Tibial nerve (tissue), 4 donors: ENCODE data around the gene HECTD1. TPM values are rescaled to one million over a fixed set of nuclear protein-coding genes. Genes with fewer than 3 reads are reported as not detected.

Source experiments
- DNase-seq, 2 donors: peaks; one replicate each; pipeline ENCODE4 v3.0.0-alpha.2; 2019; ENCODE audit warnings: low spot score in 2 of 2
- H3K27ac ChIP-seq, 4 donors: fragments of 200-600 bp; sonication (generic) in 3 of 4; one replicate each; pipeline ENCODE4 v1.5.1; 2017 to 2019; ENCODE audit warnings: mild to moderate bottlenecking in 1 of 4
- H3K27me3 ChIP-seq, 2 donors: fragments of 200-600 bp; sonication (generic) in 1 of 2; one replicate each; pipeline versions ENCODE4 v1.5.1 to v1.6.0; 2017 to 2019
- H3K36me3 ChIP-seq, 3 donors: fragments of 200-600 bp; sonication (generic); one replicate each; pipeline ENCODE4 v1.5.1; 2018 to 2019
- H3K4me1 ChIP-seq, 4 donors: fragments of 200-600 bp; sonication (generic) in 3 of 4; one replicate each; pipeline ENCODE4 v1.5.1; 2017 to 2019
- H3K4me3 ChIP-seq, 4 donors: fragments of 200-600 bp; sonication (generic) in 3 of 4; one replicate each; pipeline ENCODE4 v1.5.1; 2017 to 2019; ENCODE audit warnings: mild to moderate bottlenecking in 1 of 4, moderate library complexity in 1 of 4
- H3K9me3 ChIP-seq, 4 donors: fragments of 200-600 bp; sonication (generic) in 3 of 4; one replicate each; pipeline ENCODE4 v1.5.1; 2017 to 2019
- CTCF ChIP-seq, 5 experiments: fragments of 200-600 bp in 3 of 5; fragments of 450-650 bp in 2 of 5; sonication (generic) in 3 of 5; IDR thresholded peaks; one replicate each; pipeline ENCODE4 v1.5.1; 2016 to 2019; ENCODE audit warnings: antibody characterized with exemption in 5 of 5, mild to moderate bottlenecking in 3 of 5, moderate library complexity in 2 of 5
- EP300 ChIP-seq, 2 donors: sonication (generic); formaldehyde crosslinking; IDR thresholded peaks; one replicate each; pipeline ENCODE4 v1.6.1; 2017; ENCODE audit warnings: antibody characterized with exemption in 2 of 2, mild to moderate bottlenecking in 1 of 2
- POLR2A ChIP-seq, 2 donors: fragments of 450-650 bp; IDR thresholded peaks; one replicate each; pipeline ENCODE4 v1.6.1; 2017; ENCODE audit warnings: antibody characterized with exemption in 2 of 2, mild to moderate bottlenecking in 2 of 2, moderate library complexity in 2 of 2
- WGBS, 2 donors: methylation state at CpG; one replicate each; pipeline ENCODE4 v1.1.5; 2018; 5-methylcytosine and 5-hydroxymethylcytosine counted together
- total RNA-seq, 4 donors: library from RNA; depleted of rRNA; stranded (reverse); fragments of >200 nt; gene quantifications; one replicate each; pipeline ENCODE4 v1.1.0, GENCODE V29; 2016

Gene HECTD1
- total RNA-seq, 4 donors from 2014 or later: 183 to 225 (median 207) TPM

GRCh38 chr14:31126680-31127079 is 80.9 kb downstream of the HECTD1 start:
- WGBS, 2 donors: 93 to 98% methylated on average over 7 of the region's 7 CpGs
- H3K27me3 ChIP-seq: no peaks in the 10 kb centered on the region
- no peaks in the 10 kb centered on the region for H3K9me3 ChIP-seq
- DNase-seq: no peak
- no peak overlapping the region for H3K4me3 ChIP-seq
- no peak for TF ChIP-seq EP300 (IDR thresholded peaks at IDR 0.05)
- TF ChIP-seq CTCF (IDR thresholded peaks at IDR 0.05): no peak
- TF ChIP-seq POLR2A (IDR thresholded peaks at IDR 0.05): no peak
- H3K36me3 ChIP-seq: peaks cover 4 to 61% (median 32%) of the 10 kb centered on the region in 3 donors
- no peak overlapping the region for H3K27ac ChIP-seq
- H3K4me1 ChIP-seq: no peaks in the 10 kb centered on the region

- Histone ChIP-seq H3K27me3 (no peaks in the 10 kb centered on the region), H3K9me3 (no peaks in the 10 kb centered on the region), H3K36me3 (peaks cover 4 to 76% (median 44%) of the 10 kb centered on the region in 3 donors), H3K27ac (no peak overlapping the region), H3K4me3 (no peak overlapping the region), H3K4me1 (no peaks in the 10 kb centered on the region)
- 90 to 91% methylated on average over 6 of the region's 6 CpGs for WGBS, 2 donors
- TF ChIP-seq POLR2A (IDR thresholded peaks at IDR 0.05): no peak
- TF ChIP-seq EP300 (IDR thresholded peaks at IDR 0.05): no peak
- no peak for TF ChIP-seq CTCF (IDR thresholded peaks at IDR 0.05)
- no peak for DNase-seq
Observed at GRCh38 chr14:31125231-31125630, 82.4 kb downstream of the HECTD1 start.

- Histone ChIP-seq H3K27me3 (no peaks in the 10 kb centered on the region), H3K4me1 (no peaks in the 10 kb centered on the region), H3K36me3 (peaks cover 4 to 81% (median 37%) of the 10 kb centered on the region in 3 donors), H3K9me3 (no peaks in the 10 kb centered on the region), H3K4me3 (no peak overlapping the region), H3K27ac (no peak overlapping the region)
- TF ChIP-seq CTCF (IDR thresholded peaks at IDR 0.05) (no peak), POLR2A (IDR thresholded peaks at IDR 0.05) (no peak), EP300 (IDR thresholded peaks at IDR 0.05) (no peak)
- WGBS, 2 donors: 97% methylated on average over 3 of the region's 3 CpGs
- no peak for DNase-seq
Observed at GRCh38 chr14:31124197-31124596, 83.4 kb downstream of the HECTD1 start.

GRCh38 chr14:31122921-31123320 is 84.7 kb downstream of the HECTD1 start:
- no peak for TF ChIP-seq CTCF (IDR thresholded peaks at IDR 0.05)
- no peak for TF ChIP-seq POLR2A (IDR thresholded peaks at IDR 0.05)
- TF ChIP-seq EP300 (IDR thresholded peaks at IDR 0.05): no peak
- WGBS, 2 donors: 87% methylated on average over 4 of the region's 4 CpGs
- no peaks in the 10 kb centered on the region for H3K4me1 ChIP-seq
- no peaks in the 10 kb centered on the region for H3K27me3 ChIP-seq
- no peak overlapping the region for H3K27ac ChIP-seq
- H3K36me3 ChIP-seq: peaks cover 4 to 82% (median 41%) of the 10 kb centered on the region in 3 donors
- H3K9me3 ChIP-seq: no peaks in the 10 kb centered on the region
- no peak overlapping the region for H3K4me3 ChIP-seq
- DNase-seq: no peak

GRCh38 chr14:31122098-31122611 is 85.4 kb downstream of the HECTD1 start:
- Histone ChIP-seq H3K9me3 (no peaks in the 10 kb centered on the region), H3K27me3 (no peaks in the 10 kb centered on the region), H3K4me1 (no peaks in the 10 kb centered on the region), H3K4me3 (no peak overlapping the region), H3K36me3 (peaks cover 4 to 83% (median 47%) of the 10 kb centered on the region in 3 donors), H3K27ac (no peak overlapping the region)
- 73 to 86% methylated on average over 7 to 8 of the region's 8 CpGs for WGBS, 2 donors
- TF ChIP-seq CTCF (IDR thresholded peaks at IDR 0.05): no peak
- TF ChIP-seq POLR2A (IDR thresholded peaks at IDR 0.05): no peak
- no peak for TF ChIP-seq EP300 (IDR thresholded peaks at IDR 0.05)
- no peak for DNase-seq
